DND-41 (cell line): ENCODE results near the gene ARL13B.

Source experiments
- EZH2 ChIP-seq: IDR thresholded peaks from 3 replicates; pipeline ENCODE4 v1.6.1; 2012; ENCODE audit warnings: borderline replicate concordance, low read depth, mild to moderate bottlenecking, moderate library complexity, low read length, inconsistent platforms; ENCODE audit not compliant: severe bottlenecking
- TF ChIP-seq, protein P1 (sequence below): IDR thresholded peaks from 2 replicates; pipeline ENCODE4 v1.5.1; 2012; ENCODE audit warnings: borderline replicate concordance, low read length, moderate library complexity, mild to moderate bottlenecking; ENCODE audit not compliant: poor library complexity, severe bottlenecking; ENCODE audit errors: extremely low read depth

DNA sequence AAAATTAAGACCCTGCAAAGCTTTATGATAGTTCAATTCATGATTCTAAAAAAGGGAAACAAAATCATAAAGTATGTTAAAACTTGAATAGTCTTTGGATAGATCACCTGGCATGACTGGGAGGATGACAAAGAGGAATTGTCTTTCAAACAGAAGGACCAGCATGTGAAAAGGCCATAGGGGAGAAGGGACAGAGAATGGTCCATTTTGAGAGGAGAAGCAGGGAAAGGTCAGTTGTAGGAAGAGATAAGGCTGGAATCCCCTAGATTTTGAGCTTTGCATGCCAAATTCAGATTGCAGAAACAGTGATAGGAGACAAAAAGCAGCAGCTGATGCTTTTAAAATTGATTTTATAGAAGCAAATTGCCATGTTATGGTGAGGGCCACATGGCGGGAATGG is 18.9 kb upstream of the ARL13B start:
- TF ChIP-seq, protein P1, sequence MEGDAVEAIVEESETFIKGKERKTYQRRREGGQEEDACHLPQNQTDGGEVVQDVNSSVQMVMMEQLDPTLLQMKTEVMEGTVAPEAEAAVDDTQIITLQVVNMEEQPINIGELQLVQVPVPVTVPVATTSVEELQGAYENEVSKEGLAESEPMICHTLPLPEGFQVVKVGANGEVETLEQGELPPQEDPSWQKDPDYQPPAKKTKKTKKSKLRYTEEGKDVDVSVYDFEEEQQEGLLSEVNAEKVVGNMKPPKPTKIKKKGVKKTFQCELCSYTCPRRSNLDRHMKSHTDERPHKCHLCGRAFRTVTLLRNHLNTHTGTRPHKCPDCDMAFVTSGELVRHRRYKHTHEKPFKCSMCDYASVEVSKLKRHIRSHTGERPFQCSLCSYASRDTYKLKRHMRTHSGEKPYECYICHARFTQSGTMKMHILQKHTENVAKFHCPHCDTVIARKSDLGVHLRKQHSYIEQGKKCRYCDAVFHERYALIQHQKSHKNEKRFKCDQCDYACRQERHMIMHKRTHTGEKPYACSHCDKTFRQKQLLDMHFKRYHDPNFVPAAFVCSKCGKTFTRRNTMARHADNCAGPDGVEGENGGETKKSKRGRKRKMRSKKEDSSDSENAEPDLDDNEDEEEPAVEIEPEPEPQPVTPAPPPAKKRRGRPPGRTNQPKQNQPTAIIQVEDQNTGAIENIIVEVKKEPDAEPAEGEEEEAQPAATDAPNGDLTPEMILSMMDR, result no peak
- no peak for TF ChIP-seq EZH2
